HG03469 (cell line): ENCODE data around the gene CRNKL1.

ENCODE experiments used
- ATAC-seq: cut with Tn5 transposase; IDR thresholded peaks from one replicate; pipeline ENCODE4 v1.9.1; 2021; ENCODE audit warnings: mild to moderate bottlenecking, moderate library complexity, moderate number of reproducible peaks; ENCODE audit not compliant: unreplicated experiment

CRNKL1 gene

DNA sequence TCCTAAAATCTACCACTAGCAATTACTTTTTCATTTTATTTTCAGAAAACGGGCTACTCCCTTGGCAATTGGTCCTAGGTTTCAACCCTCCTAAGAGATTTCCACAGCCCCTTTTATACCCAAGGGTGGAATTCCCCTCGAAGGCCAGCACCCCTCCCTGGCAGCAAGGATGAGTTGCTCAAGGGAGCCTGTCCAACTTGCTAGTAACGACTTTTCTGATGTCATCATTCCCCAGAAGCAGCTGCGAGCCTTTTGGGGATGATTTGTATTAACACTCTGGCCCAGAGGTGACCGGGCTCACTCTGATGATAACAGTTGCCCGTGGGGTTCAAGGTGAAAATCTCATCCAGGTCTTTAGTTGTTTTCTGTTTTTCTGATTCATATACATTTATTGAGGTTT, 65.8 kb downstream of the CRNKL1 start:
- ATAC-seq = no peak
